ENCODE results near the gene PDHA1.
A peak's percentile ranks its signal among the peaks of the same experiment; 100 is the strongest.

PDHA1 gene

GRCh38 chrX:19342331-19342906 is 1.3 kb upstream of the PDHA1 start:
- no peaks in the 10 kb centered on the region for H3F3A ChIP-seq (ENCODE audit: control insufficient read depth, insufficient read depth)
- no peaks in the 10 kb centered on the region for H3K9me3 ChIP-seq (ENCODE audit: control insufficient read depth, insufficient read depth, low read length)
- peak overlapping the region; percentile 76 for H3K4me3 ChIP-seq (ENCODE audit: low read length)
- TF ChIP-seq, protein P1, sequence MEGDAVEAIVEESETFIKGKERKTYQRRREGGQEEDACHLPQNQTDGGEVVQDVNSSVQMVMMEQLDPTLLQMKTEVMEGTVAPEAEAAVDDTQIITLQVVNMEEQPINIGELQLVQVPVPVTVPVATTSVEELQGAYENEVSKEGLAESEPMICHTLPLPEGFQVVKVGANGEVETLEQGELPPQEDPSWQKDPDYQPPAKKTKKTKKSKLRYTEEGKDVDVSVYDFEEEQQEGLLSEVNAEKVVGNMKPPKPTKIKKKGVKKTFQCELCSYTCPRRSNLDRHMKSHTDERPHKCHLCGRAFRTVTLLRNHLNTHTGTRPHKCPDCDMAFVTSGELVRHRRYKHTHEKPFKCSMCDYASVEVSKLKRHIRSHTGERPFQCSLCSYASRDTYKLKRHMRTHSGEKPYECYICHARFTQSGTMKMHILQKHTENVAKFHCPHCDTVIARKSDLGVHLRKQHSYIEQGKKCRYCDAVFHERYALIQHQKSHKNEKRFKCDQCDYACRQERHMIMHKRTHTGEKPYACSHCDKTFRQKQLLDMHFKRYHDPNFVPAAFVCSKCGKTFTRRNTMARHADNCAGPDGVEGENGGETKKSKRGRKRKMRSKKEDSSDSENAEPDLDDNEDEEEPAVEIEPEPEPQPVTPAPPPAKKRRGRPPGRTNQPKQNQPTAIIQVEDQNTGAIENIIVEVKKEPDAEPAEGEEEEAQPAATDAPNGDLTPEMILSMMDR (IDR thresholded peaks at IDR 0.05; ENCODE audit: low read depth, low read length, poor library complexity, severe bottlenecking), result no peak
- TF ChIP-seq EZH2phosphoT487 (IDR thresholded peaks at IDR 0.05; ENCODE audit: borderline replicate concordance, low read length), result no peak
- H3K4me2 ChIP-seq (ENCODE audit: low read length), result peak overlapping the region; percentile 61
- H3K4me1 ChIP-seq (ENCODE audit: control insufficient read depth, low read length), result peaks cover 26% of the 10 kb centered on the region
- H3K79me2 ChIP-seq (ENCODE audit: control insufficient read depth, low read length), result peaks cover 36% of the 10 kb centered on the region
- H3K9me2 ChIP-seq (replicated peaks; ENCODE audit: control insufficient read depth, low read length), result no peaks in the 10 kb centered on the region
- H3K27me3 ChIP-seq (ENCODE audit: control insufficient read depth, low read length), result no peaks in the 10 kb centered on the region
- peaks cover 3% of the 10 kb centered on the region for H3K36me3 ChIP-seq (ENCODE audit: control insufficient read depth, low read length)
- H3K27ac ChIP-seq (ENCODE audit: low read depth, low read length), result peak overlapping the region; percentile 19
- no peaks in the 10 kb centered on the region; the same call in 1 of the 2 replicates for H4K20me1 ChIP-seq (ENCODE audit: control insufficient read depth, insufficient read depth, low read depth, low read length)

DNA sequence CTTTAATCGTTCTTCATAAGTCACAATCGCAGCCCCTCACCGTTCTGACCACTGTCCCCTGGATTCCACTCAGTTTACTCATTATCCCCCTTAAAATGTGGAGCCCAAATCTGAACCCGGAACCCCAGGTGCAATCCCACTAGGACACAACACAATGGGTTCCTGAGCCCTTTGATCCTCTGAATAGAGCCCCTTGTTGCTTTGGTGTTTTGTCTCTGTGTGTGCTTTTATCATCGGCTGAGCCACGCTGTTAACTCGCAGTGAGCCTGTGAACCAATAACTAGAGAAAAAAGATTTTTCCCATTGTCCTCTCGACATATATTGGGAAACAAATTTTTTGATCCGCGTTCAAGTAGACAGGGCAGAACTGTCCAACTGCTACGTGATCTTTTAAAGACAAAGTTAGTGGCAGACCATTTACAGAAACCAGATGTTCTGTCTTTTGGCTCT is 617 bp upstream of the PDHA1 start:
- Histone ChIP-seq H3K9me3 (ENCODE audit: control insufficient read depth, insufficient read depth, low read length) (no peaks in the 10 kb centered on the region), H3K36me3 (ENCODE audit: control insufficient read depth, low read length) (peaks cover 9% of the 10 kb centered on the region), H4K20me1 (ENCODE audit: control insufficient read depth, insufficient read depth, low read depth, low read length) (no peaks in the 10 kb centered on the region; the same call in 1 of the 2 replicates), H3K4me3 (ENCODE audit: low read length) (peak overlapping the region; percentile 76), H3K27ac (ENCODE audit: low read depth, low read length) (peak overlapping the region; percentile 19), H3K4me2 (ENCODE audit: low read length) (peak overlapping the region; percentile 61), H3K27me3 (ENCODE audit: control insufficient read depth, low read length) (no peaks in the 10 kb centered on the region), H3K79me2 (ENCODE audit: control insufficient read depth, low read length) (peaks cover 43% of the 10 kb centered on the region), H3K4me1 (ENCODE audit: control insufficient read depth, low read length) (peaks cover 26% of the 10 kb centered on the region), H3F3A (ENCODE audit: control insufficient read depth, insufficient read depth) (no peaks in the 10 kb centered on the region), H3K9me2 (replicated peaks; ENCODE audit: control insufficient read depth, low read length) (no peaks in the 10 kb centered on the region)
- no peak for TF ChIP-seq EZH2phosphoT487 (IDR thresholded peaks at IDR 0.05; ENCODE audit: borderline replicate concordance, low read length)
- TF ChIP-seq, protein P1 (IDR thresholded peaks at IDR 0.05; ENCODE audit: low read depth, low read length, poor library complexity, severe bottlenecking), result no peak

- peaks cover 19% of the 10 kb centered on the region for H3K36me3 ChIP-seq (ENCODE audit: control insufficient read depth, low read length)
- H3K27ac ChIP-seq (ENCODE audit: low read depth, low read length), result no peak overlapping the region
- H3K4me3 ChIP-seq (ENCODE audit: low read length), result peak overlapping the region; percentile 76
- no peak for TF ChIP-seq EZH2phosphoT487 (IDR thresholded peaks at IDR 0.05; ENCODE audit: borderline replicate concordance, low read length)
- TF ChIP-seq, protein P1 (IDR thresholded peaks at IDR 0.05; ENCODE audit: low read depth, low read length, poor library complexity, severe bottlenecking), result no peak
- H3K4me1 ChIP-seq (ENCODE audit: control insufficient read depth, low read length), result peaks cover 26% of the 10 kb centered on the region
- no peaks in the 10 kb centered on the region; the same call in 1 of the 2 replicates for H4K20me1 ChIP-seq (ENCODE audit: control insufficient read depth, insufficient read depth, low read depth, low read length)
- H3K79me2 ChIP-seq (ENCODE audit: control insufficient read depth, low read length), result peaks cover 51% of the 10 kb centered on the region
- H3K9me2 ChIP-seq (replicated peaks; ENCODE audit: control insufficient read depth, low read length), result no peaks in the 10 kb centered on the region
- no peaks in the 10 kb centered on the region for H3K9me3 ChIP-seq (ENCODE audit: control insufficient read depth, insufficient read depth, low read length)
- H3K27me3 ChIP-seq (ENCODE audit: control insufficient read depth, low read length), result no peaks in the 10 kb centered on the region
- H3F3A ChIP-seq (ENCODE audit: control insufficient read depth, insufficient read depth), result no peaks in the 10 kb centered on the region
- peak overlapping the region; percentile 60 for H3K4me2 ChIP-seq (ENCODE audit: low read length)
Measured at GRCh38 chrX:19344661-19345060, 934 bp downstream of the PDHA1 start.
